MM.1S (cell line): Measurements from ENCODE around the gene TBKBP1.

Source experiments
- DNase-seq: peaks from one replicate; pipeline ENCODE4 v3.0.0-alpha.2; 2015
- H2AFZ ChIP-seq: fragments of 300-600 bp; sonication (generic); 2 replicates; pipeline ENCODE4 v1.6.0; 2016; ENCODE audit warnings: antibody characterized with exemption, low read length
- H3F3A ChIP-seq: fragments of 300-600 bp; sonication (generic); 2 replicates; pipeline ENCODE4 v1.6.1; 2016; ENCODE audit warnings: mild to moderate bottlenecking, antibody characterized with exemption, low read length, moderate library complexity, mixed read lengths; ENCODE audit not compliant: insufficient read depth
- H3K27ac ChIP-seq: fragments of 300-600 bp; sonication (generic); 2 replicates; pipeline ENCODE4 v1.5.1; 2016; ENCODE audit warnings: mild to moderate bottlenecking, low read length
- H3K27me3 ChIP-seq: fragments of 300-600 bp; sonication (generic); replicated peaks from 2 replicates; pipeline ENCODE4 v1.6.0; 2016; ENCODE audit warnings: low read length; ENCODE audit not compliant: insufficient read depth
- H3K36me3 ChIP-seq: fragments of 300-600 bp; sonication (generic); replicated peaks from 2 replicates; pipeline ENCODE4 v1.6.1; 2016; ENCODE audit warnings: mild to moderate bottlenecking, low read length, mixed read lengths; ENCODE audit not compliant: insufficient read depth
- H3K4me1 ChIP-seq: fragments of 300-600 bp; sonication (generic); 2 replicates; pipeline ENCODE4 v1.6.1; 2016; ENCODE audit warnings: low read length, mixed read lengths
- H3K4me2 ChIP-seq: fragments of 300-600 bp; sonication (generic); 2 replicates; pipeline ENCODE4 v1.6.0; 2016; ENCODE audit warnings: low read depth, low read length
- H3K4me3 ChIP-seq: fragments of 300-600 bp; sonication (generic); 2 replicates; pipeline ENCODE4 v1.5.1; 2016; ENCODE audit warnings: low read length, mixed read lengths
- H3K79me2 ChIP-seq: fragments of 300-600 bp; sonication (generic); 2 replicates; pipeline ENCODE4 v1.6.1; 2016; ENCODE audit warnings: mixed run types, low read length, mixed read lengths
- H3K9ac ChIP-seq: fragments of 300-600 bp; sonication (generic); 2 replicates; pipeline ENCODE4 v1.6.1; 2016; ENCODE audit warnings: low read length, mixed read lengths
- H3K9me2 ChIP-seq: fragments of 300-600 bp; sonication (generic); replicated peaks from 2 replicates; pipeline ENCODE4 v1.6.1; 2016; ENCODE audit warnings: mild to moderate bottlenecking, low read length, mixed read lengths; ENCODE audit not compliant: insufficient read depth
- H3K9me3 ChIP-seq: fragments of 300-600 bp; sonication (generic); replicated peaks from 2 replicates; pipeline ENCODE4 v1.6.1; 2016; ENCODE audit warnings: mild to moderate bottlenecking, low read length, mixed read lengths; ENCODE audit not compliant: insufficient read depth
- H4K20me1 ChIP-seq: fragments of 300-600 bp; sonication (generic); 2 replicates; pipeline ENCODE4 v1.6.1; 2016; ENCODE audit warnings: mild to moderate bottlenecking, low read length, moderate library complexity, mixed read lengths; ENCODE audit not compliant: insufficient read depth
- CTCF ChIP-seq: fragments of 300-600 bp; sonication (generic); IDR thresholded peaks from 2 replicates; pipeline ENCODE4 v1.5.1; 2016; ENCODE audit warnings: antibody characterized with exemption, low read length, mixed read lengths
- EZH2 ChIP-seq: fragments of 300-600 bp; sonication (generic); optimal IDR thresholded peaks from 2 replicates; pipeline ENCODE3; 2017; ENCODE audit warnings: low read depth, mild to moderate bottlenecking, antibody characterized with exemption, low read length, mixed read lengths
- EZH2phosphoT487 ChIP-seq: fragments of 300-600 bp; sonication (generic); IDR thresholded peaks from 2 replicates; pipeline ENCODE4 v1.6.1; 2018; ENCODE audit warnings: antibody characterized with exemption, low read length

The TBKBP1 gene

GRCh38 chr17:47741793-47742145 is 47.8 kb downstream of the TBKBP1 start:
- Histone ChIP-seq H2AFZ (no peak overlapping the region), H4K20me1 (no peaks in the 10 kb centered on the region), H3K4me2 (no peak overlapping the region), H3K9me3 (no peaks in the 10 kb centered on the region), H3K27me3 (peaks cover 31% of the 10 kb centered on the region), H3K27ac (no peak overlapping the region), H3F3A (no peaks in the 10 kb centered on the region), H3K4me1 (no peaks in the 10 kb centered on the region), H3K9me2 (no peaks in the 10 kb centered on the region), H3K9ac (no peak overlapping the region), H3K79me2 (no peaks in the 10 kb centered on the region), H3K36me3 (no peaks in the 10 kb centered on the region), H3K4me3 (no peak overlapping the region)
- DNase-seq = no peak
- no peak for TF ChIP-seq CTCF
- TF ChIP-seq EZH2 = no peak
- no peak for TF ChIP-seq EZH2phosphoT487

- H3K4me2 ChIP-seq = no peak overlapping the region
These were observed 48.6 kb downstream of the TBKBP1 start for GRCh38 chr17:47742319-47743181.

GRCh38 chr17:47744168-47745036 is 50.4 kb downstream of the TBKBP1 start:
- no peaks in the 10 kb centered on the region for H3F3A ChIP-seq
- H3K4me2 ChIP-seq = no peak overlapping the region
- no peak overlapping the region for H3K4me3 ChIP-seq
- H3K9me2 ChIP-seq = no peaks in the 10 kb centered on the region
- H3K4me1 ChIP-seq = no peaks in the 10 kb centered on the region
- TF ChIP-seq CTCF = no peak
- TF ChIP-seq EZH2phosphoT487 = no peak
- no peak for TF ChIP-seq EZH2
- H3K36me3 ChIP-seq = no peaks in the 10 kb centered on the region
- H3K9me3 ChIP-seq = no peaks in the 10 kb centered on the region
- no peak overlapping the region for H3K9ac ChIP-seq
- H4K20me1 ChIP-seq = no peaks in the 10 kb centered on the region
- no peak overlapping the region for H2AFZ ChIP-seq
- peaks cover 31% of the 10 kb centered on the region for H3K27me3 ChIP-seq
- H3K27ac ChIP-seq = no peak overlapping the region
- no peaks in the 10 kb centered on the region for H3K79me2 ChIP-seq
- DNase-seq = no peak

More at GRCh38 chr17:47742319-47743181, 48.6 kb downstream of the TBKBP1 start:
- Histone ChIP-seq H3K36me3 (no peaks in the 10 kb centered on the region), H3K9me3 (no peaks in the 10 kb centered on the region), H3K4me1 (no peaks in the 10 kb centered on the region), H3K27me3 (peaks cover 31% of the 10 kb centered on the region), H3K9ac (no peak overlapping the region), H3K27ac (no peak overlapping the region), H3K79me2 (no peaks in the 10 kb centered on the region), H2AFZ (no peak overlapping the region), H3K4me3 (no peak overlapping the region), H3F3A (no peaks in the 10 kb centered on the region), H3K9me2 (no peaks in the 10 kb centered on the region), H4K20me1 (no peaks in the 10 kb centered on the region)
- TF ChIP-seq EZH2phosphoT487 (no peak), CTCF (peak; percentile 28)
- DNase-seq = no peak
